H1 (cell line): ENCODE data around the gene PTGDR2. TPM values are rescaled to one million over a fixed set of nuclear protein-coding genes. Genes with fewer than 3 reads are reported as not detected.

ENCODE experiments used
- CEBPB ChIP-seq: IDR thresholded peaks from 2 replicates; pipeline ENCODE4 v1.6.1; 2012; ENCODE audit warnings: low read depth, low read length
- CHD7 ChIP-seq: fragments of 300-600 bp; sonication (generic); IDR thresholded peaks from 2 replicates; pipeline ENCODE4 v1.7.1; 2012; ENCODE audit warnings: low read length, moderate library complexity, mild to moderate bottlenecking, inconsistent platforms; ENCODE audit not compliant: insufficient replicate concordance
- FOSL1 ChIP-seq: IDR thresholded peaks from 2 replicates; pipeline ENCODE4 v1.6.1; 2011; ENCODE audit warnings: mild to moderate bottlenecking, low read depth, low read length, moderate library complexity; ENCODE audit not compliant: insufficient read depth
- KDM4A ChIP-seq: IDR thresholded peaks from one replicate; pipeline ENCODE4 v1.7.1; 2012; ENCODE audit warnings: low read depth, mild to moderate bottlenecking, moderate library complexity, low read length, inconsistent platforms; ENCODE audit not compliant: severe bottlenecking
- PHF8 ChIP-seq: fragments of 200-600 bp; sonication (generic); conservative IDR thresholded peaks from 2 replicates; pipeline ENCODE4 v1.7.1; 2012; ENCODE audit warnings: low read depth, mild to moderate bottlenecking, inconsistent platforms, low read length, moderate library complexity
- RFX5 ChIP-seq: IDR thresholded peaks from 2 replicates; pipeline ENCODE4 v1.6.1; 2011; ENCODE audit warnings: low read depth, low read length, improper control_type of control experiment, borderline replicate concordance
- SIN3A ChIP-seq, 2 experiments: IDR thresholded peaks in 1 of 2; conservative IDR thresholded peaks in 1 of 2; 2 replicates each; pipeline ENCODE4 v1.6.1; 2011 to 2012; ENCODE audit warnings: low read length in 2 of 2, improper control_type of control experiment in 1 of 2, low read depth in 1 of 2, mild to moderate bottlenecking in 1 of 2
- SRF ChIP-seq: IDR thresholded peaks from 2 replicates; pipeline ENCODE4 v1.6.1; 2011; ENCODE audit warnings: mild to moderate bottlenecking, low read depth, low read length, moderate library complexity
- USF2 ChIP-seq: IDR thresholded peaks from 2 replicates; pipeline ENCODE4 v1.6.1; 2011; ENCODE audit warnings: low read length, improper control_type of control experiment
- YY1 ChIP-seq: IDR thresholded peaks from 2 replicates; pipeline ENCODE4 v1.6.1; 2011; ENCODE audit warnings: low read depth, mild to moderate bottlenecking, low read length
- polyA plus RNA-seq, 7 experiments: library from polyadenylated mRNA; depleted of rRNA in 3 of 7; stranded (reverse) in 5 of 7; unstranded in 2 of 7; fragments of >200 nt in 5 of 7; fragments of 200-250 nt in 2 of 7; gene quantifications; 1 replicate in 5 of 7; 2 replicates in 1 of 7; 4 replicates in 1 of 7; pipeline versions ENCODE4 v1.2.1 to v1.2.3, GENCODE V29; 2011 to 2013; ENCODE audit warnings: missing spikeins in 2 of 7, mixed read lengths in 2 of 7
- total RNA-seq: library from RNA; stranded (reverse); fragmentation: NEBNext Ultra II Directional; extraction: Animal tissue kit (Norgen Biotek cat#: 25700); gene quantifications from 2 replicates; pipeline ENCODE4 v1.2.1, GENCODE V29; 2021

The PTGDR2 gene
- total and polyA plus RNA-seq, 2 of the 8 experiments (the other 6 are each of a cell fraction or from before 2014, with no cell fraction given): 0.20 TPM; not detected in 1

GRCh38 chr11:60845338-60845737 is 10.4 kb downstream of the PTGDR2 start (continued):
- TF ChIP-seq CHD7 (no peak), RFX5 (no peak), USF2 (no peak), PHF8 (no peak), KDM4A (no peak), CEBPB (no peak), YY1 (no peak), FOSL1 (no peak), SRF (no peak), SIN3A (conservative IDR thresholded peaks at IDR 0.05 in 1 of 2, IDR thresholded peaks at IDR 0.05 in 1 of 2; ENCODE audit: low read depth in 1 of 2, low read length in 2 of 2) (no peak)
- TF ChIP-seq, all 59 proteins: peak for 0
